ENCODE results near the gene ECE2. TPM values are rescaled to one million over a fixed set of nuclear protein-coding genes. Genes with fewer than 3 reads are reported as not detected.

Gene ECE2
- total and polyA plus RNA-seq, 10 of the 15 experiments (the other 5 are each of a cell fraction or from before 2014, with no cell fraction given): not detected

- Histone ChIP-seq H3K79me2 (ENCODE audit: control insufficient read depth, insufficient read depth, low read length) (no peaks in the 10 kb centered on the region), H3K4me2 (ENCODE audit: control insufficient read depth, insufficient read depth) (no peak overlapping the region), H3K27me3 (replicated peaks in 1 of 2; ENCODE audit: control insufficient read depth in 2 of 2, insufficient read depth in 2 of 2, low read length in 1 of 2) (no peaks in the 10 kb centered on the region), H4K20me1 (ENCODE audit: control insufficient read depth, insufficient read depth) (no peaks in the 10 kb centered on the region), H3K9me3 (replicated peaks; ENCODE audit: control insufficient read depth, insufficient read depth, low read length) (no peaks in the 10 kb centered on the region), H3K9ac (ENCODE audit: control insufficient read depth, insufficient read depth, low read length) (no peak overlapping the region), H2AFZ (ENCODE audit: control insufficient read depth, low read depth, low read length) (no peak overlapping the region), H3K27ac (ENCODE audit: control insufficient read depth, insufficient read depth) (no peak overlapping the region), H3K36me3 (ENCODE audit: control insufficient read depth in 2 of 2, insufficient read depth in 2 of 2, low read length in 1 of 2) (no peaks in the 10 kb centered on the region), H3K4me3 (no peak overlapping the region), H3K4me1 (ENCODE audit: control insufficient read depth, insufficient read depth, low read length) (no peaks in the 10 kb centered on the region)
- in situ Hi-C loops (cut with MboI): no loop called here
- 49% methylated on average over 22 of the region's 22 CpGs for WGBS (ENCODE audit: insufficient coverage, insufficient replicate concordance, low lambda C conversion rate, missing lambda C conversion rate)
- DNase-seq (ENCODE audit: low read depth, low spot score) (no peak), ATAC-seq (no peak), FAIRE-seq (no peak)
- TF ChIP-seq CHD1 (IDR thresholded peaks at IDR 0.05; ENCODE audit: low read depth, low read length): no peak
- TF ChIP-seq SUZ12 (IDR thresholded peaks at IDR 0.05; ENCODE audit: unreplicated experiment): no peak
- intact Hi-C loops (cut with micrococcal nuclease; ENCODE audit: unreplicated experiment): no loop called here
- ChIA-PET SMC1A (ENCODE audit: uncharacterized antibody, unreplicated experiment) (no interaction called here), RAD21 (ENCODE audit: unreplicated experiment) (interaction anchor here (1.0 to 1.6 kb wide), 2 partner anchors 64 to 395 kb away, joined by 4 to 5 read pairs; no protein-coding TSS in a partner anchor), CTCF (interaction anchor here (1.3 to 1.8 kb wide), 2 partner anchors 14 to 64 kb away, joined by 4 to 5 read pairs; no protein-coding TSS in a partner anchor), POLR2A (no interaction called here)
- no TSS peak for BruUV-seq (replicated peaks)
Measured at GRCh38 chr3:184291044-184291737, 15.4 kb downstream of the ECE2 start.

GRCh38 chr3:184291738-184292445 is 16.1 kb downstream of the ECE2 start:
- H3K9me3 ChIP-seq (replicated peaks; ENCODE audit: control insufficient read depth, insufficient read depth, low read length): no peaks in the 10 kb centered on the region
- no peaks in the 10 kb centered on the region for H3K27me3 ChIP-seq (replicated peaks in 1 of 2; ENCODE audit: control insufficient read depth in 2 of 2, insufficient read depth in 2 of 2, low read length in 1 of 2)
- BruUV-seq (replicated peaks): no TSS peak
- in situ Hi-C loops (cut with MboI) (no loop called here), intact Hi-C loops (cut with micrococcal nuclease; ENCODE audit: unreplicated experiment) (no loop called here)
- H4K20me1 ChIP-seq (ENCODE audit: control insufficient read depth, insufficient read depth): no peaks in the 10 kb centered on the region
- DNase-seq (ENCODE audit: low read depth, low spot score) (no peak), ATAC-seq (no peak), FAIRE-seq (no peak)
- H3K27ac ChIP-seq (ENCODE audit: control insufficient read depth, insufficient read depth): no peak overlapping the region
- no peak overlapping the region for H3K4me3 ChIP-seq
- no peaks in the 10 kb centered on the region for H3K36me3 ChIP-seq (ENCODE audit: control insufficient read depth in 2 of 2, insufficient read depth in 2 of 2, low read length in 1 of 2)
- no peaks in the 10 kb centered on the region for H3K4me1 ChIP-seq (ENCODE audit: control insufficient read depth, insufficient read depth, low read length)
- ChIA-PET POLR2A (no interaction called here), CTCF (interaction anchor here (0.7 to 1.3 kb wide), 3 partner anchors 14 to 878 kb away, joined by 3 to 4 read pairs (median 4); no protein-coding TSS in a partner anchor), SMC1A (ENCODE audit: uncharacterized antibody, unreplicated experiment) (interaction anchor here (1.2 kb wide), 1 partner anchor 42 kb away, joined by 3 read pairs; the partner anchor contains the start of gene EEF1AKMT4), RAD21 (ENCODE audit: unreplicated experiment) (interaction anchor here (1.6 kb wide), 1 partner anchor 64 kb away, joined by 5 read pairs; no protein-coding TSS in a partner anchor)
- no peak overlapping the region for H3K4me2 ChIP-seq (ENCODE audit: control insufficient read depth, insufficient read depth)
- 52% methylated on average over 21 of the region's 21 CpGs for WGBS (ENCODE audit: insufficient coverage, insufficient replicate concordance, low lambda C conversion rate, missing lambda C conversion rate)
- no peak overlapping the region for H3K9ac ChIP-seq (ENCODE audit: control insufficient read depth, insufficient read depth, low read length)
- H3K79me2 ChIP-seq (ENCODE audit: control insufficient read depth, insufficient read depth, low read length): no peaks in the 10 kb centered on the region
- H2AFZ ChIP-seq (ENCODE audit: control insufficient read depth, low read depth, low read length): no peak overlapping the region
- TF ChIP-seq HDAC2 (IDR thresholded peaks at IDR 0.05): no peak
- no peak for TF ChIP-seq YY1 (IDR thresholded peaks at IDR 0.05; ENCODE audit: low read depth, low read length)
- no peak for TF ChIP-seq TARDBP (IDR thresholded peaks at IDR 0.05; ENCODE audit: borderline replicate concordance)
- TF ChIP-seq E4F1 (IDR thresholded peaks at IDR 0.05; ENCODE audit: borderline replicate concordance, partially characterized antibody): no peak
- no peak for TF ChIP-seq NR2C1 (IDR thresholded peaks at IDR 0.05)
- no peak for TF ChIP-seq ASH2L (IDR thresholded peaks at IDR 0.05; ENCODE audit: borderline replicate concordance, low read depth)
- no peak for TF ChIP-seq MLLT1 (IDR thresholded peaks at IDR 0.05)
- no peak for TF ChIP-seq ZNF207 (IDR thresholded peaks at IDR 0.05; ENCODE audit: borderline replicate concordance)
- no peak for TF ChIP-seq ZNF274 (IDR thresholded peaks at IDR 0.05; ENCODE audit: insufficient read depth, insufficient read length)
- no peak for TF ChIP-seq STAT3 (IDR thresholded peaks at IDR 0.05; ENCODE audit: low read depth, low read length)
